Subcutaneous adipose tissue (tissue), 4 donors: ENCODE measurements around the gene POU2F2. TPM values are rescaled to one million over a fixed set of nuclear protein-coding genes. Genes with fewer than 3 reads are reported as not detected.

ENCODE experiments used
- total RNA-seq, 4 donors: library from RNA; depleted of rRNA; stranded (reverse); fragments of >200 nt; gene quantifications; one replicate each; pipeline ENCODE4 v1.1.0, GENCODE V29; 2016
- TF ChIP-seq, protein P1 (sequence below): fragments of 450-650 bp; IDR thresholded peaks from one replicate; pipeline ENCODE4 v1.5.1; 2016; ENCODE audit warnings: low read depth, mild to moderate bottlenecking, control low read depth, antibody characterized with exemption, moderate library complexity

POU2F2 gene
- total RNA-seq, 4 donors from 2014 or later, result 0.85 to 2.4 (median 1.5) TPM

DNA sequence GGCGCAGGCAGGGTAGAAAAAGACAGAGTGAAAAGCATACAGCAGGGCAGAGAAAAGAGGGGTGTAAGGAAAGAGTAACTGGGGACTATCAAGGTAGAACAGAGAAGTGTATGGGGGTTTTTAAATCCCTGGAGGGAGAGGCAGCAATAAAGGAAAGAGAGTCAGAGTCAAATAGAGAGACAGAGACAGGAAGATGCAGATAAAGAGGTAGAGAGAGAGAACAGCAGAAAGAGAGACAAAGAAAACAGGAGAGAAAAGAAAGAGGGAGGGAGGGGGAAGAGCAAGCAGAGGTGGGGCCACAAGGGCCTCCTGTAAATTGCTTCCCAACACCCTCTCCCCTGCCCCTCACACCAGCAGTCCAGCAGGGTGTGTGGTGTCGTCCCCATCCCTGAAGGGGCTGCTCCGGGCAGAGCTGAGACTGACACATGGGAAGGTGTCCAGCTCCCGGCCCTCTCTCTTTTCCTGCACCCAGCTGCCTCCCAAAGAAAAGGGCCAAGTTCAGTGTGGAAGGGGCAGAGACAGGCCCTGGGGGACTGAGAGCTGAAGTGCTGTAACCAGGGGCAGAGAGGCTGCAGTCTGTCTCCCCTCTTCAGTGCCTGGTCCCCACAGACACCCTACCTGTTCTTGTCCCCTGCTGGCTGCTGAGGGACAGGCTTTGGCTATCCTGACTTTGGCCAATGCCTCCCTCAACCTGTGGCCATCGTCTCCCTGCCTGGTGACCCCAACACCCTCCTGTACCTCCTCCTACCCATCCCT is 17.4 kb upstream of the POU2F2 start:
- TF ChIP-seq, protein P1, sequence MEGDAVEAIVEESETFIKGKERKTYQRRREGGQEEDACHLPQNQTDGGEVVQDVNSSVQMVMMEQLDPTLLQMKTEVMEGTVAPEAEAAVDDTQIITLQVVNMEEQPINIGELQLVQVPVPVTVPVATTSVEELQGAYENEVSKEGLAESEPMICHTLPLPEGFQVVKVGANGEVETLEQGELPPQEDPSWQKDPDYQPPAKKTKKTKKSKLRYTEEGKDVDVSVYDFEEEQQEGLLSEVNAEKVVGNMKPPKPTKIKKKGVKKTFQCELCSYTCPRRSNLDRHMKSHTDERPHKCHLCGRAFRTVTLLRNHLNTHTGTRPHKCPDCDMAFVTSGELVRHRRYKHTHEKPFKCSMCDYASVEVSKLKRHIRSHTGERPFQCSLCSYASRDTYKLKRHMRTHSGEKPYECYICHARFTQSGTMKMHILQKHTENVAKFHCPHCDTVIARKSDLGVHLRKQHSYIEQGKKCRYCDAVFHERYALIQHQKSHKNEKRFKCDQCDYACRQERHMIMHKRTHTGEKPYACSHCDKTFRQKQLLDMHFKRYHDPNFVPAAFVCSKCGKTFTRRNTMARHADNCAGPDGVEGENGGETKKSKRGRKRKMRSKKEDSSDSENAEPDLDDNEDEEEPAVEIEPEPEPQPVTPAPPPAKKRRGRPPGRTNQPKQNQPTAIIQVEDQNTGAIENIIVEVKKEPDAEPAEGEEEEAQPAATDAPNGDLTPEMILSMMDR, result no peak

GRCh38 chr19:42148266-42148665 is 16.0 kb upstream of the POU2F2 start:
- TF ChIP-seq, protein P1, result no peak

DNA sequence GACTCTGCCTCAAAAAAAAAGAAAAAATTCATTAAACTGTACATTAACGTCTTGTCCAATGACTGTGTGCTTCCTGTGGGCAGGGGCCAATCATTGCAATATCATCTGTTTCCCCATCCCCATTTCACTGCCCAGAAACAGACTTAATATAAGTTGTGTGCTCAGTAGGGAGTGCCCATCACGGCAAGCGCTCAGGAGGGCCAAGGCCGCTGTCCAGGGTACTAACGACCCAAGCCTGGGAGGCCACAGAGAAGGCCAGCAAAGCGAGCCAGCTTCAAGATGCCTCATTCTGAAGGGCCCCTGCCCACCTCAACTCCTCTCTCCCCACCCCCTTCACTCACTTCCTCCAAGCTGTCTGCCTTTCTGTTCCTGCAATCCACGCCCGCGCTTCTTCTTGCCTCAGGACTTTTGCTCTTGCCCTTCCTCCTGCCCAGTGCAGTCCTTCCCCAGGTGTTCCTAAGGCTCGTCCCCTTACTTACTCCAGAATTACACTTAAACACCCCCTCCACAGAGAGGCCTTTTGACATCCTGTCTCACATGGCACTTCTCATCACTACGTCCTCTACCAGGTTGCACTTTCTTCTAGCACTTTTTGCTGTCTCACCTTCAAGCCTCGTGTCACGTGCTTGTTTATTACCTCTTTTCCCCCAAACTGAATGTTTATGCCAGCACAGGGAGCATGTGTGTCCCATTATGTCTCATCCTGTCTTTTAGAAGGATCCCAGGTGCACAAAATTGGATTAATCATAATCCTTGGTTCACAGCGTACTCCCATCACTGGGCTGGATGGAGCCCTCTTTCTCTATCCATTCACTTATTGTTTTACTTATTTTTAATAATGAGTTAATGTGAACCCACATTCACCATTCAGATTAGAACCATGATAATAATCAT is 11.3 kb upstream of the POU2F2 start:
- TF ChIP-seq, protein P1, result no peak

DNA sequence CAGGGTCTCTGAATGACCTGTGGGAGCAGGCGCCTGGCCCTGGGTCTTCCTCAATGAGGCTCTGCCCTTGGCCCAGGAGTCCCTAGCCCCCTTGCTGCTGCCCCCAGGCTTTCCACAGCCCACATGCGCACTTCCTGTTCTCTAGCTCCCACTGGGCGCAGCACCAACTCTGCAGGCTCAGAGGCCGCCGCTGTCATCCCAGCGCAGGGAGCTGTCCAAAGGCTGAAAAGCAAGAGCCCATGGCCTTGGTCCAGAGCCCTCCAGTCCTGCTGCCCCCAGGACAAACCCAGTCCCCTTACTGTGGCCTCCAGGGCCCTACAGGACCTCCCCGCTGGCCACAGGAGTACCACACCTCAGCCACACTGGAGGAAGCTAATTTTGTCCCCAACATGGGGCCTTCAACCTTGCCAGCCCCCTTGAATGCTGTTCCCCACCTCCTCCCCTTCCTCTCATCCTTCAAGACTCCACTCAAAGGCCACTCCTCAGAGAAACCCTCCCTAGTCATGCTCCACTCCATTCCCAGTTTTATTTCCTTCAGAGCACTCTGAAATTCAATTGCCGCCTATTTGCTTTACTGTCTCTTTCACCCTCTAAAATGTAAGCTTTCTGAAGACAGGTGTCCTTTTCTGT is 8.0 kb upstream of the POU2F2 start:
- TF ChIP-seq, protein P1, result no peak

GRCh38 chr19:42134535-42135070 is 2.4 kb upstream of the POU2F2 start:
- TF ChIP-seq, protein P1, result no peak

GRCh38 chr19:42132851-42133528 is 744 bp upstream of the POU2F2 start:
- TF ChIP-seq, protein P1, result no peak
